GM13977 (cell line): ENCODE data around the gene PRDX1.
A peak's percentile ranks its signal among the peaks of the same experiment; 100 is the strongest.

Experiments used
- DNase-seq: peaks from one replicate; pipeline ENCODE4 v3.0.0; 2012; ENCODE audit warnings: low spot score
- CTCF ChIP-seq: IDR thresholded peaks from 2 replicates; pipeline ENCODE4 v1.5.1; 2012; ENCODE audit warnings: mild to moderate bottlenecking, control low read depth; ENCODE audit not compliant: insufficient read depth; ENCODE audit errors: extremely low read depth, missing control alignments
- in situ Hi-C: fragments of 300-500 bp; cut with MboI; formaldehyde crosslinking; loops from one replicate; pipeline ENCODE4 v1.12.0; 2022; ENCODE audit warnings: low sequenced_read_pairs, low pct_unique_long_range_greater_than_20kb, mixed read lengths, inconsistent platforms; ENCODE audit not compliant: unreplicated experiment

PRDX1 gene

GRCh38 chr1:45501505-45501859, 20.2 kb downstream of the PRDX1 start:
- no peak for DNase-seq
- in situ Hi-C loops = no loop called here
- no peak for TF ChIP-seq CTCF

GRCh38 chr1:45499415-45499769, 22.3 kb downstream of the PRDX1 start:
- TF ChIP-seq CTCF = no peak
- DNase-seq = peak; percentile 47
- in situ Hi-C loops = loop anchor here (25.0 kb wide), 1 partner anchor 487 kb away; the partner anchor contains the start of genes HECTD3 and UROD

GRCh38 chr1:45498279-45498678, 23.4 kb downstream of the PRDX1 start:
- no peak for DNase-seq
- TF ChIP-seq CTCF = no peak
- in situ Hi-C loops = loop anchor here (25.0 kb wide), 1 partner anchor 486 kb away; the partner anchor contains the start of genes HECTD3 and UROD

- in situ Hi-C loops = loop anchor here (5.0 to 25.0 kb wide), 2 partner anchors 136 to 481 kb away; partner anchors contain the start of genes HECTD3 and UROD
- DNase-seq = peak; percentile 74
- TF ChIP-seq CTCF = peak; percentile 80
Measured at GRCh38 chr1:45493116-45493697, 28.5 kb downstream of the PRDX1 start.

GRCh38 chr1:45492691-45493090, 29.0 kb downstream of the PRDX1 start:
- in situ Hi-C loops = loop anchor here (5.0 to 25.0 kb wide), 2 partner anchors 135 to 480 kb away; partner anchors contain the start of genes HECTD3 and UROD
- DNase-seq = no peak
- TF ChIP-seq CTCF = no peak

- in situ Hi-C loops = loop anchor here (5.0 to 25.0 kb wide), 2 partner anchors 134 to 479 kb away; partner anchors contain the start of genes HECTD3 and UROD
Measured at GRCh38 chr1:45491487-45492260, 30.0 kb downstream of the PRDX1 start.

More at GRCh38 chr1:45491487-45492260, 30.0 kb downstream of the PRDX1 start:
- no peak for DNase-seq
- TF ChIP-seq CTCF = no peak
